HepG2 (cell line): ENCODE data around the gene MAN2A2. TPM values are rescaled to one million over a fixed set of nuclear protein-coding genes. Genes with fewer than 3 reads are reported as not detected.

ENCODE experiments used
- ATAC-seq: fragments of 200-7000 bp; cut with Tn5 transposase; 3 replicates; pipeline ENCODE4 v1.9.1; 2020; ENCODE audit warnings: mild to moderate bottlenecking, moderate library complexity
- BruUV-seq: library from RNA; stranded (reverse); fragments of 400-500 nt; replicated peaks from 2 replicates; lab custom pipeline; 2021; lab: Mats Ljungman, UMichigan
- CTCF ChIA-PET: fragments of 300-600 bp; formaldehyde crosslinking; extraction: SDS; loops from one replicate; lab custom pipeline; 2021; ENCODE audit warnings: low total read pairs, inconsistent platforms, low intra/inter-chr PET ratio; lab: Yijun Ruan, JAX
- POLR2A ChIA-PET: fragments of 350-600 bp; sonication (Branson Sonifier 250); formaldehyde crosslinking; loops from one replicate; lab custom pipeline; 2020; ENCODE audit warnings: antibody characterized with exemption, inconsistent platforms; lab: Yijun Ruan, JAX
- DNase-seq: peaks from one replicate; pipeline ENCODE4 v3.0.0-alpha.2; 2015; ENCODE audit warnings: low spot score
- FAIRE-seq: peaks from 3 replicates; lab custom pipeline; 2011; peaks lifted over from hg19 to GRCh38; lab: Jason Lieb, UNC
- H2AFZ ChIP-seq: one replicate; pipeline ENCODE4 v1.6.1; 2011; ENCODE audit warnings: low read length, inconsistent platforms
- H3K27ac ChIP-seq: fragments of 300-600 bp; 3 replicates; pipeline ENCODE4 v1.8.0; 2011; ENCODE audit warnings: mixed run types, mild to moderate bottlenecking, mixed read lengths, low read length, inconsistent platforms; ENCODE audit not compliant: insufficient read depth; ENCODE audit errors: extremely low read length
- H3K27me3 ChIP-seq, 2 experiments: fragments of 200-600 bp in 1 of 2; 2 replicates in 1 of 2; 3 replicates in 1 of 2; pipeline versions ENCODE4 v1.6.0 to v1.8.0; 2011; ENCODE audit warnings: low read length in 2 of 2, mild to moderate bottlenecking in 2 of 2, moderate library complexity in 2 of 2, inconsistent platforms in 1 of 2; ENCODE audit not compliant: insufficient read depth in 2 of 2, control insufficient read depth in 1 of 2
- H3K36me3 ChIP-seq, 2 experiments: fragments of 200-600 bp in 1 of 2; replicated peaks in 1 of 2; 2 replicates in 1 of 2; 3 replicates in 1 of 2; pipeline versions ENCODE4 v1.5.1 to v1.8.0; 2011; ENCODE audit warnings: low read length in 2 of 2, inconsistent platforms in 1 of 2; ENCODE audit not compliant: insufficient read depth in 2 of 2, control insufficient read depth in 1 of 2
- H3K4me1 ChIP-seq: 2 replicates; pipeline ENCODE4 v1.5.1; 2012; ENCODE audit warnings: low read length, inconsistent platforms; ENCODE audit not compliant: insufficient read depth
- H3K4me2 ChIP-seq: 2 replicates; pipeline ENCODE4 v1.6.0; 2011; ENCODE audit warnings: low read depth, low read length, inconsistent platforms
- H3K4me3 ChIP-seq, 3 experiments: fragments of 200-600 bp in 1 of 3; sonication (generic), shearing (Covaris generic) in 1 of 3; replicated peaks in 1 of 3; 2 replicates each; pipeline ENCODE4 v1.5.1; 2011 to 2016; ENCODE audit warnings: low read length in 3 of 3, inconsistent platforms in 2 of 3, low read depth in 2 of 3, mild to moderate bottlenecking in 2 of 3, control low read depth in 1 of 3, mixed read lengths in 1 of 3; ENCODE audit not compliant: insufficient read depth in 1 of 3
- H3K79me2 ChIP-seq: one replicate; pipeline ENCODE4 v1.6.1; 2011; ENCODE audit warnings: low read length, inconsistent platforms; ENCODE audit not compliant: insufficient read depth
- H3K9ac ChIP-seq: 2 replicates; pipeline ENCODE4 v1.6.0; 2011; ENCODE audit warnings: mild to moderate bottlenecking, low read depth, low read length, inconsistent platforms; ENCODE audit not compliant: insufficient read depth
- H3K9me3 ChIP-seq: 2 replicates; pipeline ENCODE4 v1.5.1; 2012; ENCODE audit warnings: mild to moderate bottlenecking, low read length
- H4K20me1 ChIP-seq: 2 replicates; pipeline ENCODE4 v1.6.0; 2011; ENCODE audit warnings: inconsistent platforms, mild to moderate bottlenecking, low read length, moderate library complexity; ENCODE audit not compliant: insufficient read depth
- DPF2 ChIP-seq: sonication (generic); formaldehyde crosslinking; IDR thresholded peaks from 2 replicates; pipeline ENCODE4 v1.4.0; 2020; ENCODE audit warnings: mild to moderate bottlenecking, low read depth, missing genetic modification reagents, borderline replicate concordance
- IKZF5 ChIP-seq: IDR thresholded peaks from 2 replicates; pipeline ENCODE4 v1.6.1; 2018; ENCODE audit warnings: missing genetic modification reagents, mild to moderate bottlenecking, missing compliant biosample characterization
- MAFK ChIP-seq, 2 experiments: IDR thresholded peaks in 1 of 2; conservative IDR thresholded peaks in 1 of 2; 2 replicates each; pipeline ENCODE4 v1.6.1; 2011; ENCODE audit warnings: improper control_type of control experiment in 2 of 2, low read length in 2 of 2
- MATR3 ChIP-seq: sonication (generic); formaldehyde crosslinking; IDR thresholded peaks from 2 replicates; pipeline ENCODE4 v1.4.0; 2020; ENCODE audit warnings: missing genetic modification reagents
- RBAK ChIP-seq: sonication (generic); formaldehyde crosslinking; IDR thresholded peaks from 2 replicates; pipeline ENCODE4 v1.5.1; 2020; ENCODE audit warnings: mild to moderate bottlenecking, missing genetic modification reagents
- SAFB2 ChIP-seq: sonication (generic); formaldehyde crosslinking; IDR thresholded peaks from 2 replicates; pipeline ENCODE4 v1.5.1; 2020; ENCODE audit warnings: missing genetic modification reagents, low read depth, mild to moderate bottlenecking, borderline replicate concordance
- SMYD3 ChIP-seq: sonication (generic); formaldehyde crosslinking; IDR thresholded peaks from 2 replicates; pipeline ENCODE4 v1.8.1; 2023; ENCODE audit warnings: mild to moderate bottlenecking, missing genetic modification reagents
- ZNF121 ChIP-seq: sonication (generic); formaldehyde crosslinking; IDR thresholded peaks from 2 replicates; pipeline ENCODE4 v1.5.0; 2020; ENCODE audit warnings: mild to moderate bottlenecking, missing genetic modification reagents
- ZNF17 ChIP-seq: sonication (generic); formaldehyde crosslinking; IDR thresholded peaks from 2 replicates; pipeline ENCODE4 v1.5.0; 2020; ENCODE audit warnings: mild to moderate bottlenecking, missing genetic modification reagents
- ZNF276 ChIP-seq: sonication (generic); formaldehyde crosslinking; IDR thresholded peaks from 2 replicates; pipeline ENCODE4 v1.4.0; 2020; ENCODE audit warnings: mild to moderate bottlenecking, low read depth, missing genetic modification reagents
- ZNF619 ChIP-seq: sonication (generic); formaldehyde crosslinking; IDR thresholded peaks from 2 replicates; pipeline ENCODE4 v1.4.0; 2020; ENCODE audit warnings: mild to moderate bottlenecking, missing genetic modification reagents
- WGBS: methylation state at CpG from one replicate; pipeline ENCODE4 v1.1.6; 2017; ENCODE audit warnings: low lambda C conversion rate; 5-methylcytosine and 5-hydroxymethylcytosine counted together
- in situ Hi-C: cut with HindIII; loops from 2 replicates; pipeline ENCODE4 v1.10.0; 2017; ENCODE audit warnings: low pct_unique_long_range_greater_than_20kb; ENCODE audit not compliant: extremely low pct_ligation_motif_present
- intact Hi-C: fragments of 100-400 bp; cut with micrococcal nuclease; formaldehyde crosslinking; loops from one replicate; pipeline ENCODE4 v1.10.0; 2022; ENCODE audit not compliant: unreplicated experiment
- polyA plus RNA-seq, 8 experiments: library from polyadenylated mRNA; depleted of rRNA in 3 of 8; stranded (reverse) in 7 of 8; unstranded in 1 of 8; fragments of >200 nt; fragmentation: Illumina TruSeq in 4 of 8; extraction: Trizol in 4 of 8; gene quantifications; 2 replicates each; pipeline versions ENCODE4 v1.2.1 to v1.2.3, GENCODE V29; 2011 to 2016; ENCODE audit warnings: low read depth in 4 of 8, missing spikeins in 1 of 8, mixed read lengths in 1 of 8; ENCODE audit not compliant: insufficient read depth in 1 of 8
- total RNA-seq, 5 experiments: library from RNA; depleted of rRNA; stranded (reverse); fragments of >200 nt; fragmentation: Illumina TruSeq; extraction: Trizol; gene quantifications; 2 replicates each; pipeline ENCODE4 v1.2.3, GENCODE V29; 2016; ENCODE audit warnings: low read depth in 1 of 5

MAN2A2 gene
- total and polyA plus RNA-seq, 2 of the 13 experiments (the other 11 are each of a cell fraction or from before 2014, with no cell fraction given) = 17.5 to 51.5 TPM

GRCh38 chr15:90934949-90935751 lies 32.0 kb downstream of the MAN2A2 start, which contains the start of gene UNC45A (continued):
- TF ChIP-seq ZNF17 (CRISPR knock-in tag) = no peak
- TF ChIP-seq, all 625 proteins: peak for 143

DNA sequence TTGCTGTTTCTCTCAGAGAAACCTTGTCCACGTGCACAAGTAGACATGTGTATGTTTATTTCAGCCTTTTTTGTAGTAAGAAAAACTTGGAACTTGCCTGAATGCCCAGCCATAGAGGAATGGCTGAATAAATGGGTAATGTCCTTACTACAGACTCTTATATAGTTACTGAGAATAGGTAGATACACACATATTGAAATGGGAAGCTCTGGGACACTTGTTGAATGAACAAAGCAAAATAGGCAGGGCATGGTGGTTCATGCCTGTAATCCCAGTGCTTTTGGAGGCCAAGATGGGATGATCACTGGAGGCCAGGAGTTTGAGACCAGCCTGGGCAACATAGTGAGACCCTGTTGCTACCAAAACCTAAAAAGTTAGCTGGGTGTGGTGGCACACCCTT lies 33.7 kb downstream of the MAN2A2 start:
- Histone ChIP-seq H3K4me1 (peaks cover 35% of the 10 kb centered on the region), H3K27ac (no peak overlapping the region), H3K4me3 (no peak overlapping the region), H3K36me3 (peaks cover 10 to 24% of the 10 kb centered on the region in 2 experiments; a peak in 4 of 5 replicates), H3K27me3 (no peaks in the 10 kb centered on the region; a peak in 2 of 5 replicates), H3K9ac (no peak overlapping the region), H3K79me2 (peaks cover 4% of the 10 kb centered on the region), H3K4me2 (0 out of 2 replicates have a peak overlapping the region, but pooled peaks have one; percentile 11), H4K20me1 (no peaks in the 10 kb centered on the region), H3K9me3 (no peaks in the 10 kb centered on the region), H2AFZ (no peak overlapping the region)
- TF ChIP-seq DPF2 (CRISPR knock-in tag) (no peak), ZNF121 (CRISPR knock-in tag) (peak; percentile 27; the same call in 1 of the 2 replicates), SAFB2 (CRISPR knock-in tag) (no peak)
- ATAC-seq (no peak), DNase-seq (no peak), FAIRE-seq (no peak)
- in situ Hi-C loops (loop anchor here (25.0 kb wide), 1 partner anchor 325 kb away; no protein-coding TSS in a partner anchor), intact Hi-C loops (loop anchor here (10.0 kb wide), 1 partner anchor 58 kb away; the partner anchor contains the start of gene PRC1)
- POLR2A ChIA-PET = no interaction called here
- CTCF ChIA-PET = no interaction called here
- WGBS = 97% methylated on average over 1 of the region's 1 CpG
- BruUV-seq = no TSS peak

DNA sequence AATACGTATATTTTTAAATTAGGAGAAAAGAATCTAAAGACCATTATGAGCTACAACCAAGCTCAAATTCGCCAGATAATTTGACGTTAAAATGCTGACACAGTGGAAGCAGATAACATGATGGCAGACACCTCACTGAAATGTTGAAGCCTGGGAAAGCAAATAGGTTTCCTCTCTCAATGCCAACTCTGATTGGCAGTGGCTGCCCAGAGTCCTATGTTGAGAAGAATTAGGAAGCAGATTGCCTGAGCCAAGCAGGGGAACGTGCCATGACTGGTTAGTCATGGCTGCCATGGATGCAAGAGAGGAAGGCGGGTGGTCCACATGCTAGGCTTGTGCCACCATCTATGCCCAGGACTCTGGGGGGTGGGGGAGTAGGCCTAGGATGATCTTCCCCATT lies 35.2 kb downstream of the MAN2A2 start:
- H3K4me1 ChIP-seq = peaks cover 25% of the 10 kb centered on the region
- no peak overlapping the region for H2AFZ ChIP-seq
- H3K9me3 ChIP-seq = no peaks in the 10 kb centered on the region
- H4K20me1 ChIP-seq = no peaks in the 10 kb centered on the region
- H3K4me3 ChIP-seq = no peak overlapping the region
- no peak overlapping the region for H3K9ac ChIP-seq
- CTCF ChIA-PET = no interaction called here
- ATAC-seq = no peak
- intact Hi-C loops = loop anchor here (10.0 kb wide), 1 partner anchor 57 kb away; the partner anchor contains the start of gene PRC1
- in situ Hi-C loops = loop anchor here (25.0 kb wide), 1 partner anchor 324 kb away; no protein-coding TSS in a partner anchor
- no peak for DNase-seq
- peaks cover 17 to 38% of the 10 kb centered on the region in 2 experiments; a peak in 4 of 5 replicates for H3K36me3 ChIP-seq
- POLR2A ChIA-PET = no interaction called here
- no peaks in the 10 kb centered on the region; a peak in 1 of 5 replicates for H3K27me3 ChIP-seq
- no peak overlapping the region for H3K27ac ChIP-seq
- BruUV-seq = no TSS peak
- peaks cover 4% of the 10 kb centered on the region for H3K79me2 ChIP-seq
- no peak for FAIRE-seq
- 92% methylated on average over 5 of the region's 5 CpGs for WGBS
- no peak overlapping the region for H3K4me2 ChIP-seq
- no peak for TF ChIP-seq IKZF5
- no peak for TF ChIP-seq RBAK (CRISPR knock-in tag)
- no peak for TF ChIP-seq SMYD3
- TF ChIP-seq MATR3 = no peak
- TF ChIP-seq MAFK (conservative IDR thresholded peaks at IDR 0.05 in 1 of 2, IDR thresholded peaks at IDR 0.05 in 1 of 2; ENCODE audit: low read length in 2 of 2) = peak in 1 of 2 experiments; percentile 44; a peak in 2 of 4 replicates
- TF ChIP-seq ZNF276 = no peak
- no peak for TF ChIP-seq ZNF619 (CRISPR knock-in tag)
